Lower leg skin (tissue), 4 donors: Measurements from ENCODE around the gene DCST1. TPM values are rescaled to one million over a fixed set of nuclear protein-coding genes. Genes with fewer than 3 reads are reported as not detected.

Experiments used
- DNase-seq, 2 donors: peaks; one replicate each; pipeline ENCODE4 v3.0.0-alpha.2; 2019; ENCODE audit warnings: low spot score in 2 of 2
- H3K4me3 ChIP-seq: fragments of 200-600 bp; sonication (generic); 2 replicates; pipeline ENCODE4 v1.5.1; 2017; ENCODE audit warnings: mild to moderate bottlenecking, low read depth; ENCODE audit not compliant: poor library complexity, severe bottlenecking
- CTCF ChIP-seq, 3 donors: fragments of 450-650 bp; IDR thresholded peaks; one replicate each; pipeline ENCODE4 v1.5.1; 2016; ENCODE audit warnings: antibody characterized with exemption in 3 of 3, mild to moderate bottlenecking in 3 of 3, moderate library complexity in 2 of 3
- POLR2A ChIP-seq, 2 donors: fragments of 450-650 bp; IDR thresholded peaks; one replicate each; pipeline ENCODE4 v1.6.1; 2016 to 2017; ENCODE audit warnings: antibody characterized with exemption in 2 of 2, mild to moderate bottlenecking in 1 of 2, moderate library complexity in 1 of 2
- WGBS, 2 donors: methylation state at CpG; one replicate each; pipeline ENCODE4 v1.1.5; 2018; 5-methylcytosine and 5-hydroxymethylcytosine counted together
- intact Hi-C: fragments of 100-400 bp; cut with DNase I; formaldehyde crosslinking; loops from one replicate; pipeline ENCODE4 v1.15.0; 2023; ENCODE audit warnings: low total_unique reads
- total RNA-seq, 4 donors: library from RNA; depleted of rRNA; stranded (reverse); fragments of >200 nt; gene quantifications; one replicate each; pipeline ENCODE4 v1.1.0, GENCODE V29; 2016

Gene DCST1
- total RNA-seq, 4 donors from 2014 or later, result 0.38 to 3.6 (median 0.87) TPM

DNA sequence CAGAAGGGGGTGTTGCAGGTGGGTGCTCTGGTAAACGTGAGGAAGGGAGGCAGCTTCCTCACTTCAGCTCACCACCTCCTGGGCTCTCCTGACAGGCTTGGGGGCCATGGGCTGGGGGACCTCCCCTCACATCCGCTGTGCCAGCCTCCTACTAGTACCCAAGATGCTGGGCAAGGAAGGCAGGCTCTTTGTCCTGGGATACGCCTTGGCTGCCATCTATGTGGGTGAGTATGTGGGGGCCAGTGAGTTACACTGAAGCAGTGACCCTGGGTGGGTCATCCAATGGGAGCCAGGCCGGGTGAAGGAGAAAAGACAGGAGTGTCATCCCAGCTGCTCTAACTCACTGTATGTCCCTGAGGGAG, 5.7 kb downstream of the DCST1 start:
- no peak for TF ChIP-seq POLR2A (IDR thresholded peaks at IDR 0.05)
- no peak for TF ChIP-seq CTCF (IDR thresholded peaks at IDR 0.05)
- 70 to 73% methylated on average over 4 of the region's 4 CpGs for WGBS, 2 donors
- no peak for DNase-seq
- intact Hi-C loops, result no loop called here
- H3K4me3 ChIP-seq, result no peak overlapping the region

- H3K4me3 ChIP-seq, result no peak overlapping the region
- DNase-seq, result no peak
- 89 to 90% methylated on average over 14 of the region's 14 CpGs for WGBS, 2 donors
- no peak for TF ChIP-seq CTCF (IDR thresholded peaks at IDR 0.05)
- TF ChIP-seq POLR2A (IDR thresholded peaks at IDR 0.05), result no peak
- intact Hi-C loops, result no loop called here
Observed at GRCh38 chr1:155040358-155041093, 6.9 kb downstream of the DCST1 start.

DNA sequence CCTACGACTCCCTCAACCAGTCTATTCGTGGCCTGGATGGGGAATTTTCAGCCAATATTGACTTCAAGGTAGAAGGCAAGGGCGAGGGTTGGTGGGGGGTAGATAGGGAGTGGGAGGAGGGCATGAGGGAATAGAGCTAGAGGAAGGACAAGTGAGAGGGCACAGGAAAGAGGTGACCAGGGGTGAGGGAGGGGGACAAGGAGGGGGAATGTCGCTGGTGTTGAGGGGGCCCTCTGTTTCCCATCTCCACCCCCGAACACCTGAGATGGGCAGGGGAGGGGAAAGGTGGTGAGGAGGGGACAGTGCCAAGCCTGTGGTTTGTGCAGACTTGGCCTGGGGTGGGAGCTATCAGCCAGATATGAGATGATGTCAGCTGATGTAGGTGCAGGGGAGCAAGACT, 9.2 kb downstream of the DCST1 start:
- intact Hi-C loops, result no loop called here
- no peak for DNase-seq
- H3K4me3 ChIP-seq, result no peak overlapping the region
- no peak for TF ChIP-seq CTCF (IDR thresholded peaks at IDR 0.05)
- no peak for TF ChIP-seq POLR2A (IDR thresholded peaks at IDR 0.05)
- 74 to 82% methylated on average over 5 of the region's 5 CpGs for WGBS, 2 donors

- intact Hi-C loops, result no loop called here
- no peak for TF ChIP-seq POLR2A (IDR thresholded peaks at IDR 0.05)
- no peak for TF ChIP-seq CTCF (IDR thresholded peaks at IDR 0.05)
- no peak overlapping the region for H3K4me3 ChIP-seq
- 59 to 61% methylated on average over 12 of the region's 12 CpGs for WGBS, 2 donors
- no peak for DNase-seq
Observed at GRCh38 chr1:155043301-155043702, 9.7 kb downstream of the DCST1 start.

DNA sequence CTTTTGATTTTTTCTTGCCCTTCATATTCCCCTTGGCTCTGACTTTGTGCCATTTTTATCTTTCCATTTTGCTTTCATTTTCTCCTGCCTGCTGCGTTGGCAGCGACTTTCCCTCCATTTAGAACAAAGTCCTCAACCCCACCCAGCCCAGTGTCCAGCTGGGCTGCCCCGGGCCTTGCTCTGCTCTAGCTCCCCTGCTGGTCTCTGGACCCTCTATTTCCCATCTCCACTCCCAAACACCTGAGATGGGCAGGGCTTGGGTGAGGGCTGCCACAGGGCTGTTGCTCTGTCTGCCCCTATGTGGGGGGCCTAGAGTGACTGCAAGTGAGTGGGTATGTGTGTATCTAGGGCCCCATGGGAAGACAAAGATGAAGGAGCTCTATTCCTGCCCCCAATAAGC, 10.2 kb downstream of the DCST1 start:
- H3K4me3 ChIP-seq, result no peak overlapping the region
- intact Hi-C loops, result no loop called here
- TF ChIP-seq POLR2A (IDR thresholded peaks at IDR 0.05) (no peak), CTCF (IDR thresholded peaks at IDR 0.05) (no peak)
- 78 to 83% methylated on average over 3 of the region's 3 CpGs for WGBS, 2 donors
- no peak for DNase-seq

GRCh38 chr1:155044365-155044764, 10.7 kb downstream of the DCST1 start:
- TF ChIP-seq CTCF (IDR thresholded peaks at IDR 0.05) (no peak), POLR2A (IDR thresholded peaks at IDR 0.05) (no peak)
- WGBS, 2 donors, result 85 to 90% methylated on average over 6 of the region's 6 CpGs
- no peak for DNase-seq
- intact Hi-C loops, result no loop called here
- no peak overlapping the region for H3K4me3 ChIP-seq
